HG02943 (cell line): ENCODE data around the gene FCER1A.
"Not testable (repeated sequence)": the region's sequence is repeated elsewhere in the genome, so short reads cannot be mapped to it uniquely, and the experiment has no call there.

ENCODE experiments used
- ATAC-seq: cut with Tn5 transposase; IDR thresholded peaks from one replicate; pipeline ENCODE4 v1.9.1; 2021; ENCODE audit warnings: mild to moderate bottlenecking, low read depth, moderate library complexity; ENCODE audit not compliant: unreplicated experiment

The FCER1A gene

GRCh38 chr1:159342761-159343425 is 40.8 kb downstream of the FCER1A start:
- ATAC-seq = no peak

DNA sequence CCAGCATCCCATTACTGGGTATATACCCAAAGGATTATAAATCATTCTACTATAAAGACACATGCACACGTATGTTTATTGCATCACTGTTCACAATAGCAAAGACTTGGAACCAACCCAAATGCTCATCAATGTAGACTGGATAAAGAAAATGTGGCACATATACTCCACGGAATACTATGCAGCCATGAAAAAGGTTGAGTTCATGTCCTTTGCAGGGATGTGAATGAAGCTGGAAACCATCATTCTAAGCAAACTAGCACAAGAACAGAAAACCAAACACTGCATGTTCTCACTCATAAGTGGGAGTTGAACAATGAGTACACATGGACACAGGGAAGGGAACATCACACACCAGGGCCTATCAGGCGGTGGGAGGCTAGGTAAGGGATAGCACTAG is 47.2 kb downstream of the FCER1A start:
- ATAC-seq = not testable (repeated sequence)

DNA sequence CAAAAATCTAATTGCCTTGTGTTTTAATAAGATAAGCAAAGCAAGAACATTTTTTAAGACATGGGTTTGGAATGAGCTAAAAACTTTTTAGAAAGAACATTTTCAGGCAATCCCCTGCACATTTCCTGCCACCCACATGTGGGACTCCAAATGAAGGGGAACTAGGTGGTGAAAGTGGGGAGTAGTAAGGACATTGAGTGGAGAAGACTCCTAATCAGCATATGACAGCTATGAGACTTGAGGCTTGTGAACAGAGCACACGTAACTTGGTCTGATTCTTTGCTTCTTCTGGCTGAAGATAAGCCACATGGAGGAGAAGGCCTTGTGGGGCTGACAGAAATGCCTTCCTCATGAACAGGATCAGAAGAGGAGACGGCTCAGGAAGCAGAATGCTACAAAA is 50.3 kb downstream of the FCER1A start:
- ATAC-seq = no peak
